Breast epithelium (tissue), 3 donors: ENCODE measurements around the gene AGFG1.

Experiments used
- CTCF ChIP-seq, 3 donors: fragments of 450-650 bp; IDR thresholded peaks; one replicate each; pipeline ENCODE4 v1.5.1; 2016 to 2017; ENCODE audit warnings: antibody characterized with exemption in 3 of 3, mild to moderate bottlenecking in 3 of 3, moderate library complexity in 3 of 3
- POLR2A ChIP-seq: fragments of 450-650 bp; IDR thresholded peaks from one replicate; pipeline ENCODE4 v1.6.1; 2016; ENCODE audit warnings: antibody characterized with exemption, mild to moderate bottlenecking, moderate library complexity
- POLR2AphosphoS5 ChIP-seq, 3 donors: sonication (generic); formaldehyde crosslinking; IDR thresholded peaks; one replicate each; pipeline ENCODE4 v1.6.1; 2017; ENCODE audit warnings: antibody characterized with exemption in 3 of 3

DNA sequence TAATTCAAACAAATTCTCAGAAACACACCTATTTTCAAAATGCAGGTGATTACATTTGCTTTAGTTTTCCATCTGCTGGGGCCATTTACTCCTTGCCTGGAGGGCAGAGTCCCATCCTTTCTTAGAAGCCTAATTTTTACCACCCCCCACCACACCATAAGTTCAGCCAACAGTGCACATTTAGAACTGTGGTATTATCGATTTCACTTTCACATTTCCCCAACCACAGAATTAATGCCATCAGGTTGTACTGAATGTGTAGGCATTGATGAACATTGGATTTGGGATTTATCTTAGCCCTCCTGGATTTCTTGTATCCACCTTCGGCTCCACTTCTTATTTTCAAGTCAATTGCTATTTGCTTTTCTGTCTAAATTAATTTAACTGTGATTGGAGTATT lies 138.2 kb downstream of the AGFG1 start:
- TF ChIP-seq POLR2A: no peak
- TF ChIP-seq CTCF (IDR thresholded peaks at IDR 0.05): no peak
- TF ChIP-seq POLR2AphosphoS5 (IDR thresholded peaks at IDR 0.05): no peak
